Calu3 (cell line): ENCODE results near the gene LENEP. TPM values are rescaled to one million over a fixed set of nuclear protein-coding genes. Genes with fewer than 3 reads are reported as not detected.

Experiments
- BruUV-seq: library from RNA; stranded (reverse); fragments of 400-500 nt; replicated peaks from 2 replicates; lab custom pipeline; 2021; lab: Mats Ljungman, UMichigan
- CTCF ChIA-PET: fragments of 300-600 bp; sonication (Branson Sonifier 250); formaldehyde crosslinking; loops from one replicate; lab custom pipeline; 2022; ENCODE audit warnings: antibody characterized with exemption; lab: Charles Lee
- DNase-seq: peaks from one replicate; pipeline ENCODE4 v3.0.0; 2022
- H3K27ac Mint-ChIP-seq: one replicate; pipeline ENCODE4 v1.8.0; 2022; ENCODE audit warnings: mixed read lengths; ENCODE audit not compliant: unreplicated experiment
- H3K27me3 Mint-ChIP-seq: one replicate; pipeline ENCODE4 v1.8.0; 2022; ENCODE audit warnings: mixed read lengths; ENCODE audit not compliant: unreplicated experiment
- H3K36me3 Mint-ChIP-seq: one replicate; pipeline ENCODE4 v1.8.0; 2022; ENCODE audit warnings: mild to moderate bottlenecking, moderate library complexity, mixed read lengths; ENCODE audit not compliant: insufficient read depth, unreplicated experiment
- H3K4me1 Mint-ChIP-seq: one replicate; pipeline ENCODE4 v1.8.0; 2022; ENCODE audit warnings: mild to moderate bottlenecking, low read depth, mixed read lengths; ENCODE audit not compliant: unreplicated experiment
- H3K4me3 Mint-ChIP-seq: one replicate; pipeline ENCODE4 v1.8.0; 2022; ENCODE audit warnings: mild to moderate bottlenecking, low read depth, moderate library complexity, mixed read lengths; ENCODE audit not compliant: unreplicated experiment
- H3K9me3 Mint-ChIP-seq: one replicate; pipeline ENCODE4 v1.8.0; 2022; ENCODE audit warnings: low read depth, mixed read lengths; ENCODE audit not compliant: unreplicated experiment
- CTCF ChIP-seq: fragments of 200-600 bp; IDR thresholded peaks from one replicate; pipeline ENCODE4 v1.8.0; 2022; ENCODE audit warnings: antibody characterized with exemption; ENCODE audit not compliant: unreplicated experiment
- intact Hi-C: fragments of 100-400 bp; cut with micrococcal nuclease; formaldehyde crosslinking; loops from one replicate; pipeline ENCODE4 v1.10.0; 2022; ENCODE audit not compliant: unreplicated experiment
- total RNA-seq: library from RNA; stranded (reverse); gene quantifications from 2 replicates; pipeline ENCODE4 v1.2.3, GENCODE V29; 2022

Gene LENEP
- total RNA-seq, 1 experiment from 2014 or later: 1.1 TPM

- intact Hi-C loops: no loop called here
- CTCF ChIA-PET: no interaction called here
- Mint-ChIP-seq H3K27me3 (no peaks in the 10 kb centered on the region), H3K36me3 (peaks cover 17% of the 10 kb centered on the region), H3K9me3 (no peaks in the 10 kb centered on the region), H3K4me3 (no peak overlapping the region), H3K4me1 (peaks cover 25% of the 10 kb centered on the region), H3K27ac (no peak overlapping the region)
- DNase-seq: no peak
- BruUV-seq: no TSS peak
- no peak for TF ChIP-seq CTCF
These were observed 17.6 kb downstream of the LENEP start for GRCh38 chr1:155011004-155011416.

- H3K4me3 Mint-ChIP-seq: no peak overlapping the region
- no peak overlapping the region for H3K27ac Mint-ChIP-seq
- no peak for TF ChIP-seq CTCF
- no peaks in the 10 kb centered on the region for H3K9me3 Mint-ChIP-seq
- intact Hi-C loops: no loop called here
- peaks cover 20% of the 10 kb centered on the region for H3K4me1 Mint-ChIP-seq
- H3K27me3 Mint-ChIP-seq: no peaks in the 10 kb centered on the region
- CTCF ChIA-PET: interaction anchor here (0.7 kb wide), 1 partner anchor 38 kb away, joined by 14 read pairs; no protein-coding TSS in a partner anchor
- no peak for DNase-seq
- H3K36me3 Mint-ChIP-seq: peaks cover 22% of the 10 kb centered on the region
- BruUV-seq: no TSS peak
These were observed 18.1 kb downstream of the LENEP start for GRCh38 chr1:155011437-155012025.

GRCh38 chr1:155012026-155012546 is 18.7 kb downstream of the LENEP start:
- no peak for DNase-seq

More at GRCh38 chr1:155012026-155012546, 18.7 kb downstream of the LENEP start:
- intact Hi-C loops: no loop called here
- BruUV-seq: no TSS peak
- Mint-ChIP-seq H3K4me3 (no peak overlapping the region), H3K36me3 (peaks cover 28% of the 10 kb centered on the region), H3K4me1 (peaks cover 14% of the 10 kb centered on the region), H3K27me3 (no peaks in the 10 kb centered on the region), H3K9me3 (no peaks in the 10 kb centered on the region), H3K27ac (no peak overlapping the region)
- no peak for TF ChIP-seq CTCF
- CTCF ChIA-PET: interaction anchor here (0.7 kb wide), 1 partner anchor 38 kb away, joined by 14 read pairs; no protein-coding TSS in a partner anchor
